GM13976 (cell line): ENCODE measurements around the gene CMPK2.

ENCODE experiments used
- DNase-seq: peaks from one replicate; pipeline ENCODE4 v3.0.0; 2012; ENCODE audit warnings: low spot score
- in situ Hi-C: fragments of 300-500 bp; cut with MboI; formaldehyde crosslinking; loops from one replicate; pipeline ENCODE4 v1.12.0; 2022; ENCODE audit warnings: low sequenced_read_pairs, mixed read lengths, inconsistent platforms; ENCODE audit not compliant: unreplicated experiment
- TF ChIP-seq, protein P1 (sequence below): IDR thresholded peaks from 2 replicates; pipeline ENCODE4 v1.5.1; 2012; ENCODE audit warnings: borderline replicate concordance, mild to moderate bottlenecking; ENCODE audit not compliant: insufficient read depth; ENCODE audit errors: extremely low read depth, missing control alignments, control extremely low read depth

Gene CMPK2

DNA sequence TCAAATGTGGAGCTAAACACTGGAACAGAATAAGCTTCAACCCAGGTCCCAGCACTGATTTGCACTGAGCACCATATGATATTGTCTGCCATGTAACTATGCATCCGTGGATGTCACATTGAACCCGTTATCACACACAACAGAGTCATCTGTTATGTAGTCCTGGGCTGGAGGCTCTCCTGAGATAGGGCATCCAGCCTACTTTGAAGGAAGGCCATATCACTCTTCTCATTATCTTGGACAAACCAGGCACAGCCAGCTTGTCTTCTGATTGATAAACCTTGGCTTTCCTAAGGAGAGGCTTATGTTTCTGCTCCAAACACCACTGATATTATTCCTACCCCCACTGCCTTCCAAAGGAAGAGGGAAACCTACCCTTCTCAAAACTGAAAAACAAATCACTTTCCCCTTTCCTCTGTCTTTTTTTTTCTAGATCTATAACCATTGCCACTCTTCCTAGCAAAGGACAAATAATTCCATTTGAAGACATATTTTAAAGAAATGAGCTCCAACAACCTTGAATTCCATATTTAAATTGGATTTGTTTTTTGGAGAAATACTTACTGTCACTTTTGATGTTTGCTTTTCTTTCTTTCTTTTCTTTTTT, 28.3 kb upstream of the CMPK2 start:
- no peak for DNase-seq
- TF ChIP-seq, protein P1, sequence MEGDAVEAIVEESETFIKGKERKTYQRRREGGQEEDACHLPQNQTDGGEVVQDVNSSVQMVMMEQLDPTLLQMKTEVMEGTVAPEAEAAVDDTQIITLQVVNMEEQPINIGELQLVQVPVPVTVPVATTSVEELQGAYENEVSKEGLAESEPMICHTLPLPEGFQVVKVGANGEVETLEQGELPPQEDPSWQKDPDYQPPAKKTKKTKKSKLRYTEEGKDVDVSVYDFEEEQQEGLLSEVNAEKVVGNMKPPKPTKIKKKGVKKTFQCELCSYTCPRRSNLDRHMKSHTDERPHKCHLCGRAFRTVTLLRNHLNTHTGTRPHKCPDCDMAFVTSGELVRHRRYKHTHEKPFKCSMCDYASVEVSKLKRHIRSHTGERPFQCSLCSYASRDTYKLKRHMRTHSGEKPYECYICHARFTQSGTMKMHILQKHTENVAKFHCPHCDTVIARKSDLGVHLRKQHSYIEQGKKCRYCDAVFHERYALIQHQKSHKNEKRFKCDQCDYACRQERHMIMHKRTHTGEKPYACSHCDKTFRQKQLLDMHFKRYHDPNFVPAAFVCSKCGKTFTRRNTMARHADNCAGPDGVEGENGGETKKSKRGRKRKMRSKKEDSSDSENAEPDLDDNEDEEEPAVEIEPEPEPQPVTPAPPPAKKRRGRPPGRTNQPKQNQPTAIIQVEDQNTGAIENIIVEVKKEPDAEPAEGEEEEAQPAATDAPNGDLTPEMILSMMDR, result no peak
- in situ Hi-C loops, result no loop called here

DNA sequence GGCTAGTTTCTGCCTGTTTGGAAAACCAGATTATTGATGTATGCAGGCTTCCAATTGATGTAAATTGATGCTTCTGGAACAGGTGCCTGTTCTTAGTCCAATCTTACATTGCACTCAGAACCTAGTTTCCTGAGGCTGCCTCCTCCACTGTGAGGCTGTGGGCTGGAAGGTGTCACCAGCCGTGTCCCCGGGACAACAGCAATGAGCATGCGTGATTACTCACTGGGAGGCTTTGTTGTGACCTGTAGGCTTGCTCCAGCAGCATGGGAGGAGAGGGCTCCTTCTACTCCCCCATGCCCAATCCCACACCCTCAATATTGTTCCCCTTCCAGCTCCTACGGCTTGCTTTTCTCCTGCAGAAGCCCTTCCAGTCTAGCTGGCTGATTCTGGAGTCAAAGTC, 23.0 kb upstream of the CMPK2 start:
- TF ChIP-seq, protein P1, result no peak
- DNase-seq, result no peak
- in situ Hi-C loops, result no loop called here

DNA sequence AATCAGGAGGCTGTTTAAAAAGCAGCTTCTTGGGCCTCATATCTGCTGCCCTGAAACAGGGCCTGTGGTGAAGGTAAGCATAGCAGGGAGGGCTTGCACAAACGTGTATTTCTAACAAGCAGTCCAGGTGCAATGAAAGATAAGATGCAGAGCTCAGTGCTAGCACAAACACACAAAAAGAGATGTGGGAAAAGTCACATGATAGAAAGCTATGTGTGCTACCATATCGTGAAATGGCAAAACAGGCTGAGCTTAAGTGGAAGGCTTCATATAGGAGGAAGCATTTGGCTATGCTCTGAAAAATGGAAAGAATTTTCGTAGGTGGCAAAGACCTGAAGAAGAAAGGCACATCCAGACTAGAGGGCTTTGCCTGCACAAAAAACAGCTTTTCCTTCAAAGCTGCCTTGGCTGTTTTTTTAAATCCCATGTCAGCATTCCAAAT, 22.1 kb upstream of the CMPK2 start:
- in situ Hi-C loops, result no loop called here
- TF ChIP-seq, protein P1, result no peak
- no peak for DNase-seq

DNA sequence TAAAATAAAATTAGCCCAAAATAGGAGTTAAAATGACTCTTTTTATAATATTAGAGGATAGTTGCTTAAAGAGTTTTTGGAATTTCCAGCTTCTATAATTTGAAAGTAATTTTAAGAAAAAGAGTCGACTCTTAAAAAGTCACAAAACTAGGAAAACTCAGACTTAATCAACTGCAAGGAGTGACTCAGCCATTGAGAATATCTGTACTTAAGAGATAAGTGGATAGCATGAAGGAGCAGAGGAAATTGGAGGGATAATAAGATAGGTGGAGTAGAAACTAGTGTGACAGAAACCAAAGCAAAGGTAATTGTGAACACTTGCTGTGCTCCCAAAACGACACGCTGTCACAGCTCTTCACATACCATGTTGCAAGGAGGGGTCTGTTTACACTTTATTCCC, 20.3 kb upstream of the CMPK2 start:
- in situ Hi-C loops, result no loop called here
- TF ChIP-seq, protein P1, result no peak
- DNase-seq, result no peak

DNA sequence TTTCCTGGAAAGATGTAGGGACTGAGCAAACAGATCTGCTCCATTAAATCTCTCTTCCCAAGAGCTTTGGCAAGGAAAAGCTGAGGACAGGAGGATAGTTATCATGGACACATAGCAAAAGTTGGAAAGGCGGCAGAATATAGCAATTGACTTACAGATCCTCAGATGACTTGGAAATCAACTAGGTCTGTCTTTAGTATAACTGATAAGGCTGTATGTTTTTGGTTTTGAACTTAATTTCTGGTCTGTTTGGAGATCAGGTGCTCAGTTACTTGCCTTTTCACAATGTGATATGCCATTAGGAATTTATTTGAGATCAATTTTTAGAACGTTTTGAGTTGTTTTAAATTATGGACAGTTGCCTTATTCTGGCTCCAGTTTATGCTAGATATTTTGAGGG, 19.8 kb upstream of the CMPK2 start:
- TF ChIP-seq, protein P1, result no peak
- in situ Hi-C loops, result no loop called here
- no peak for DNase-seq

DNA sequence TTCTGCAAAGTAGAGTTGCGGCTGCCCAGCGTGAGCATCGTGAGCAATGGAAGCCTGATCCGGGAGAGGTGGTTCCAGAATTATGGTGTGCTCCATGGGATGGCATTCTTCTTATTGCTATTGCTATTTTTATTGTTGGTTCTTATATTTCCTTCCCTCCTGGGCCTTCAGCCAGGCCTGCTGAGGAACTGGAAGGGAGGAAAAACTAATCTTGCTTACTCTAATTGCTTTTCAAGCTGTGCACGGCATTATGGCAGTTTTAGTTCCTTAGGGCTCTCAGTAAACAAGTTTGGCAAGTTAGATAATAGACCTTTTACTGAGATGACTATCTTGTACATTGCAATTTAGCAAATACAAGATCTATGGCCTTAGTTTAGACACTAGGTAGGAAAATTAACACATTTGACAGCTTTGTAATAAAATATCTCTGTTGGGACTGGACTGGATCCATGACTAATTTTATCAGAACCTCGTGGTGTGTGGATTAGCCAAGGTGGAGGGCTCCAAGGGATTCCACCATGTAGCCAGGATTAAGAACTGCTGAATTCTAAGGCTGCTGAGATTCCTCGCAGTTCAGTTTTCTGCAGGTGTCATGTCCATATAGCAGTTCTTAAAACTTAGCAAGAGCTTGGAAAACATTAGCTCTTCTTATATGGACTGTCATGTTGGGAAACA, 17.9 kb upstream of the CMPK2 start:
- no peak for DNase-seq
- TF ChIP-seq, protein P1, result no peak
- in situ Hi-C loops, result no loop called here
